Mesendoderm (in vitro differentiated cells): ENCODE results near the gene TDRD6.

ENCODE experiments used
- DNase-seq: peaks from one replicate; pipeline ENCODE4 v3.0.0; 2013
- H2AK5ac ChIP-seq: 2 replicates; pipeline ENCODE4 v1.6.1; 2013; ENCODE audit warnings: low read length, inconsistent platforms
- H2BK120ac ChIP-seq: 2 replicates; pipeline ENCODE4 v1.6.1; 2013; ENCODE audit warnings: low read depth, mild to moderate bottlenecking, low read length, moderate library complexity, mixed read lengths
- H2BK15ac ChIP-seq: replicated peaks from 2 replicates; pipeline ENCODE4 v1.6.1; 2013; ENCODE audit warnings: low read depth, mild to moderate bottlenecking, moderate library complexity
- H2BK5ac ChIP-seq: 2 replicates; pipeline ENCODE4 v1.6.1; 2013; ENCODE audit warnings: low read length, inconsistent platforms
- H3K18ac ChIP-seq: 2 replicates; pipeline ENCODE4 v1.6.1; 2013; ENCODE audit warnings: mild to moderate bottlenecking, low read length, mixed read lengths
- H3K23ac ChIP-seq: one replicate; pipeline ENCODE4 v1.6.1; 2013; ENCODE audit warnings: low read length
- H3K27ac ChIP-seq: 2 replicates; pipeline ENCODE4 v1.5.1; 2013; ENCODE audit warnings: low read depth, mild to moderate bottlenecking, inconsistent platforms, low read length, moderate library complexity
- H3K27me3 ChIP-seq: 2 replicates; pipeline ENCODE4 v1.6.1; 2013; ENCODE audit warnings: low read length, control low read depth, mild to moderate bottlenecking, inconsistent platforms; ENCODE audit not compliant: insufficient read depth, poor library complexity
- H3K36me3 ChIP-seq: 2 replicates; pipeline ENCODE4 v1.6.1; 2013; ENCODE audit warnings: low read length, inconsistent platforms; ENCODE audit not compliant: control insufficient read depth, insufficient read depth
- H3K4ac ChIP-seq: one replicate; pipeline ENCODE4 v1.6.1; 2013; ENCODE audit warnings: low read depth, mild to moderate bottlenecking, low read length, moderate library complexity
- H3K4me1 ChIP-seq: 2 replicates; pipeline ENCODE4 v1.6.1; 2013; ENCODE audit warnings: low read depth, low read length, inconsistent platforms; ENCODE audit not compliant: control insufficient read depth
- H3K4me2 ChIP-seq: 2 replicates; pipeline ENCODE4 v1.6.1; 2013; ENCODE audit warnings: low read length
- H3K4me3 ChIP-seq: 2 replicates; pipeline ENCODE4 v1.5.1; 2013; ENCODE audit warnings: mild to moderate bottlenecking, low read length
- H3K56ac ChIP-seq: one replicate; pipeline ENCODE4 v1.6.1; 2013; ENCODE audit warnings: low read length
- H3K79me1 ChIP-seq: 2 replicates; pipeline ENCODE4 v1.6.1; 2013; ENCODE audit warnings: low read length, inconsistent platforms
- H3K79me2 ChIP-seq: 2 replicates; pipeline ENCODE4 v1.6.1; 2013; ENCODE audit warnings: mild to moderate bottlenecking, low read length; ENCODE audit not compliant: control insufficient read depth, insufficient read depth
- H3K9ac ChIP-seq: 2 replicates; pipeline ENCODE4 v1.6.1; 2013; ENCODE audit warnings: low read length, inconsistent platforms
- H4K5ac ChIP-seq: one replicate; pipeline ENCODE4 v1.6.1; 2013; ENCODE audit warnings: low read length
- H4K8ac ChIP-seq: one replicate; pipeline ENCODE4 v1.6.1; 2013; ENCODE audit warnings: low read depth, mild to moderate bottlenecking, control low read depth, low read length, moderate library complexity
- WGBS: extraction: QIAGEN DNeasy Blood & Tissue Kit; methylation state at CpG from one replicate; pipeline ENCODE4 v1.1.7; 2013; ENCODE audit warnings: low lambda C conversion rate, missing lambda C conversion rate; ENCODE audit not compliant: insufficient coverage; ENCODE audit errors: extremely low coverage; 5-methylcytosine and 5-hydroxymethylcytosine counted together

The TDRD6 gene

DNA sequence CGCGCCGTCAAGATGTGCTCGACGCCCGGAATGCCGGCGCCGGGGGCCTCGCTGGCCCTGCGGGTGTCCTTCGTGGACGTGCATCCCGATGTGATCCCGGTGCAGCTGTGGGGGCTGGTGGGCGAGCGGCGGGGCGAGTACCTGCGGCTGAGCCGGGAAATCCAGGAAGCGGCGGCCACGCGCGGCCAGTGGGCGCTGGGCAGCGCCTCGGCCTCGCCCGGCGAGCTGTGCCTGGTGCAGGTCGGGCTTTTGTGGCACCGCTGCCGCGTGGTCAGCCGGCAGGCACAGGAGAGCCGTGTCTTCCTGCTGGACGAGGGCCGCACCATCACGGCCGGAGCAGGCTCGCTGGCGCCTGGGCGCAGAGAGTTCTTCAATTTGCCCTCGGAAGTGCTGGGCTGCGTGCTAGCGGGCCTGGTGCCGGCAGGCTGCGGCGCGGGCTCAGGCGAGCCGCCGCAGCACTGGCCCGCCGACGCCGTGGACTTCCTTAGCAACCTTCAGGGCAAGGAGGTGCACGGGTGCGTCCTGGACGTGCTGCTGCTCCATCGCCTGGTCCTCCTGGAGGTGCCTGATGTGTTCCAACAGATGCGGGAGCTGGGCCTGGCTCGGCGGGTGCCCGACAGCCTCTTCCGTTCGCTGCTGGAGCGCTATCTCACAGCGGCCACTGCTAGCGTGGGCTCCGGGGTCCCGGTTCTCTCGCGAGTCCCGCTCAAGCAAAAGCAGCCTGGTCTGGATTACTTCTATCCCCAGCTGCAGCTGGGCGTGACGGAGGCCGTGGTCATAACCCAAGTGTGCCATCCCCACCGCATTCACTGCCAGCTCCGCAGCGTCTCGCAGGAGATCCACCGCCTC is 656 bp downstream of the TDRD6 start:
- Histone ChIP-seq H3K36me3 (no peaks in the 10 kb centered on the region), H3K4me2 (no peak overlapping the region), H2AK5ac (no peak overlapping the region), H3K4me1 (no peaks in the 10 kb centered on the region), H2BK120ac (no peak overlapping the region), H3K9ac (no peak overlapping the region), H3K79me1 (no peaks in the 10 kb centered on the region), H4K8ac (no peak overlapping the region), H4K5ac (no peak overlapping the region), H3K4me3 (no peak overlapping the region), H3K27ac (no peak overlapping the region), H3K23ac (no peak overlapping the region), H3K4ac (no peak overlapping the region), H3K27me3 (no peaks in the 10 kb centered on the region), H2BK5ac (no peak overlapping the region), H3K18ac (no peak overlapping the region), H3K56ac (no peak overlapping the region), H3K79me2 (no peaks in the 10 kb centered on the region), H2BK15ac (no peak overlapping the region)
- no peak for DNase-seq
- WGBS, result no CpG with 5 or more reads among the region's 85 CpGs

DNA sequence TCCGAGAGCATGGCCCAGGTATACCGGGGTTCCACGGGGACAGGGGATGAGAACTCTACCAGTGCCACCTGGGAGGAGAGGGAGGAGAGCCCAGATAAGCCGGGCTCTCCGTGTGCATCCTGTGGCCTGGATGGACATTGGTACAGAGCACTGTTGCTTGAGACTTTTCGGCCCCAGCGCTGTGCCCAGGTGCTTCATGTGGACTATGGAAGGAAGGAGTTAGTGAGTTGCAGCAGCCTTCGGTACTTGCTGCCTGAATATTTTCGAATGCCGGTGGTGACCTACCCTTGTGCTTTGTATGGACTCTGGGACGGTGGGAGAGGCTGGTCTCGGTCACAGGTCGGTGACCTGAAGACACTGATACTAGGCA is 1.3 kb downstream of the TDRD6 start:
- H3K4me2 ChIP-seq, result no peak overlapping the region
- no peaks in the 10 kb centered on the region for H3K36me3 ChIP-seq
- no peak for DNase-seq
- no peaks in the 10 kb centered on the region for H3K79me2 ChIP-seq
- H3K27me3 ChIP-seq, result no peaks in the 10 kb centered on the region
- no peak overlapping the region for H3K4me3 ChIP-seq
- no peak overlapping the region for H2AK5ac ChIP-seq
- H3K79me1 ChIP-seq, result no peaks in the 10 kb centered on the region
- no peak overlapping the region for H4K8ac ChIP-seq
- no CpG with 5 or more reads among the region's 13 CpGs for WGBS
- no peaks in the 10 kb centered on the region for H3K4me1 ChIP-seq
- no peak overlapping the region for H3K23ac ChIP-seq
- H4K5ac ChIP-seq, result no peak overlapping the region
- no peak overlapping the region for H3K27ac ChIP-seq
- no peak overlapping the region for H2BK15ac ChIP-seq
- H3K9ac ChIP-seq, result no peak overlapping the region
- no peak overlapping the region for H3K4ac ChIP-seq
- no peak overlapping the region for H3K18ac ChIP-seq
- H3K56ac ChIP-seq, result no peak overlapping the region
- H2BK5ac ChIP-seq, result no peak overlapping the region
- H2BK120ac ChIP-seq, result no peak overlapping the region

DNA sequence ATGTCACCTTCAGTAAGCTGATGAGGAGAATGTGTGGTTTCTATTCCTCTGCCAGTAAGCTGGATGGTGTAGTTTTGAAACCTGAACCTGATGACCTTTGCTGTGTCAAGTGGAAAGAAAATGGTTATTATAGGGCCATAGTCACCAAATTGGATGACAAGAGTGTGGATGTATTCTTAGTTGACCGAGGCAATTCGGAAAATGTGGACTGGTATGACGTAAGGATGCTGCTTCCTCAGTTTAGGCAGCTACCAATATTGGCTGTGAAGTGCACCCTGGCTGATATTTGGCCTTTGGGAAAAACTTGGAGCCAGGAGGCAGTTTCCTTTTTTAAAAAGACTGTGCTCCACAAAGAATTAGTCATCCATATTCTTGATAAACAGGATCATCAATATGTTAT is 2.0 kb downstream of the TDRD6 start:
- Histone ChIP-seq H3K4ac (no peak overlapping the region), H3K79me2 (no peaks in the 10 kb centered on the region), H2BK15ac (no peak overlapping the region), H3K36me3 (no peaks in the 10 kb centered on the region), H3K79me1 (no peaks in the 10 kb centered on the region), H3K23ac (no peak overlapping the region), H2BK5ac (no peak overlapping the region), H3K56ac (no peak overlapping the region), H4K8ac (no peak overlapping the region), H3K27me3 (no peaks in the 10 kb centered on the region), H3K18ac (no peak overlapping the region), H2BK120ac (no peak overlapping the region), H3K4me2 (no peak overlapping the region), H3K4me1 (no peaks in the 10 kb centered on the region), H3K27ac (no peak overlapping the region), H2AK5ac (no peak overlapping the region), H3K4me3 (no peak overlapping the region), H3K9ac (no peak overlapping the region), H4K5ac (no peak overlapping the region)
- DNase-seq, result no peak
- no CpG with 5 or more reads among the region's 3 CpGs for WGBS

GRCh38 chr6:46690141-46690755 is 2.6 kb downstream of the TDRD6 start:
- H2BK5ac ChIP-seq, result no peak overlapping the region
- no peak overlapping the region for H3K4me2 ChIP-seq
- no peaks in the 10 kb centered on the region for H3K36me3 ChIP-seq
- H2BK15ac ChIP-seq, result no peak overlapping the region
- no CpG with 5 or more reads among the region's 2 CpGs for WGBS
- H3K4me3 ChIP-seq, result no peak overlapping the region
- no peak overlapping the region for H2AK5ac ChIP-seq
- no peak overlapping the region for H3K27ac ChIP-seq
- no peaks in the 10 kb centered on the region for H3K4me1 ChIP-seq
- no peak overlapping the region for H3K23ac ChIP-seq
- no peak overlapping the region for H3K56ac ChIP-seq
- H3K27me3 ChIP-seq, result no peaks in the 10 kb centered on the region
- H3K4ac ChIP-seq, result no peak overlapping the region
- H3K79me2 ChIP-seq, result no peaks in the 10 kb centered on the region
- H4K8ac ChIP-seq, result no peak overlapping the region
- no peak overlapping the region for H3K18ac ChIP-seq
- no peak overlapping the region for H2BK120ac ChIP-seq
- DNase-seq, result no peak
- no peak overlapping the region for H4K5ac ChIP-seq
- H3K9ac ChIP-seq, result no peak overlapping the region
- H3K79me1 ChIP-seq, result no peaks in the 10 kb centered on the region

DNA sequence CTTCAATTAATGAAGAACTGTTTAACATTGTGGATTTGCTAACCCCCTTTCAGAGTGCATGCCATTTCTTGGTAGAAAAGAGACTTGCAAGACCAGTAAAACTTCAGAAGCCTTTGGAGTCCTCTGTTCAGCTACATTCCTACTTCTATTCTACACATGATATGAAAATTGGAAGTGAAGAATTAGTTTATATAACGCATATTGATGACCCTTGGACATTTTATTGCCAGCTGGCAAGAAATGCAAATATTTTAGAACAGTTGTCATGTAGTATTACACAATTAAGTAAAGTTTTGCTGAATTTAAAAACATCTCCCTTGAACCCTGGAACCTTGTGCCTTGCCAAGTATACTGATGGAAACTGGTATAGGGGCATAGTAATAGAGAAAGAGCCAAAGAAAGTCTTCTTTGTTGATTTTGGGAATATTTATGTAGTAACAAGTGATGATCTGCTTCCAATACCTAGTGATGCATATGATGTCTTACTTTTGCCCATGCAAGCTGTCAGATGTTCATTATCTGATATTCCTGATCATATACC is 3.3 kb downstream of the TDRD6 start:
- DNase-seq, result no peak
- WGBS, result no CpG with 5 or more reads among the region's 1 CpG
- no peak overlapping the region for H4K5ac ChIP-seq

More for the DNA sequence above, 3.3 kb downstream of the TDRD6 start:
- Histone ChIP-seq H3K4me3 (no peak overlapping the region), H4K8ac (no peak overlapping the region), H3K4ac (no peak overlapping the region), H3K27me3 (no peaks in the 10 kb centered on the region), H3K79me2 (no peaks in the 10 kb centered on the region), H3K79me1 (no peaks in the 10 kb centered on the region), H3K23ac (no peak overlapping the region), H2AK5ac (no peak overlapping the region), H2BK120ac (no peak overlapping the region), H3K9ac (no peak overlapping the region), H3K27ac (no peak overlapping the region), H2BK15ac (no peak overlapping the region), H3K4me2 (no peak overlapping the region), H3K56ac (no peak overlapping the region), H3K36me3 (no peaks in the 10 kb centered on the region), H3K18ac (no peak overlapping the region), H2BK5ac (no peak overlapping the region), H3K4me1 (no peaks in the 10 kb centered on the region)
